Nephron progenitor cell (in vitro differentiated cells): Measurements from ENCODE around the gene TRABD.
"Not testable (repeated sequence)": the region's sequence is repeated elsewhere in the genome, so short reads cannot be mapped to it uniquely, and the experiment has no call there.

Experiments
- DNase-seq: peaks from one replicate; pipeline ENCODE4 v3.0.0; 2021
- H3K27ac Mint-ChIP-seq: 2 replicates; pipeline ENCODE4 v1.8.0; 2021; ENCODE audit warnings: mild to moderate bottlenecking, moderate library complexity, mixed read lengths
- H3K27me3 Mint-ChIP-seq: 2 replicates; pipeline ENCODE4 v1.8.0; 2021; ENCODE audit warnings: mild to moderate bottlenecking, low read depth, mixed read lengths; ENCODE audit not compliant: poor library complexity
- H3K36me3 Mint-ChIP-seq: 2 replicates; pipeline ENCODE4 v1.8.0; 2021; ENCODE audit warnings: low read depth, mixed read lengths
- H3K4me1 Mint-ChIP-seq: 2 replicates; pipeline ENCODE4 v1.8.0; 2021; ENCODE audit warnings: mixed read lengths
- H3K4me3 Mint-ChIP-seq: 2 replicates; pipeline ENCODE4 v1.8.0; 2021; ENCODE audit warnings: mild to moderate bottlenecking, moderate library complexity, mixed read lengths
- H3K9me3 Mint-ChIP-seq: 2 replicates; pipeline ENCODE4 v1.8.0; 2021; ENCODE audit warnings: mild to moderate bottlenecking, moderate library complexity, mixed read lengths
- TF ChIP-seq, protein P1 (sequence below): fragments of 200-600 bp; sonication (generic); IDR thresholded peaks from 2 replicates; pipeline ENCODE4 v1.5.0; 2021; ENCODE audit warnings: antibody characterized with exemption

Gene TRABD

GRCh38 chr22:50145721-50146438, 39.8 kb upstream of the TRABD start:
- H3K27me3 Mint-ChIP-seq = peaks cover 30% of the 10 kb centered on the region
- peak; percentile 27 for DNase-seq
- peak overlapping the region; percentile 64 for H3K4me3 Mint-ChIP-seq
- H3K9me3 Mint-ChIP-seq = no peaks in the 10 kb centered on the region
- H3K27ac Mint-ChIP-seq = peak overlapping the region; percentile 66
- peaks cover 51% of the 10 kb centered on the region for H3K4me1 Mint-ChIP-seq
- TF ChIP-seq, protein P1, sequence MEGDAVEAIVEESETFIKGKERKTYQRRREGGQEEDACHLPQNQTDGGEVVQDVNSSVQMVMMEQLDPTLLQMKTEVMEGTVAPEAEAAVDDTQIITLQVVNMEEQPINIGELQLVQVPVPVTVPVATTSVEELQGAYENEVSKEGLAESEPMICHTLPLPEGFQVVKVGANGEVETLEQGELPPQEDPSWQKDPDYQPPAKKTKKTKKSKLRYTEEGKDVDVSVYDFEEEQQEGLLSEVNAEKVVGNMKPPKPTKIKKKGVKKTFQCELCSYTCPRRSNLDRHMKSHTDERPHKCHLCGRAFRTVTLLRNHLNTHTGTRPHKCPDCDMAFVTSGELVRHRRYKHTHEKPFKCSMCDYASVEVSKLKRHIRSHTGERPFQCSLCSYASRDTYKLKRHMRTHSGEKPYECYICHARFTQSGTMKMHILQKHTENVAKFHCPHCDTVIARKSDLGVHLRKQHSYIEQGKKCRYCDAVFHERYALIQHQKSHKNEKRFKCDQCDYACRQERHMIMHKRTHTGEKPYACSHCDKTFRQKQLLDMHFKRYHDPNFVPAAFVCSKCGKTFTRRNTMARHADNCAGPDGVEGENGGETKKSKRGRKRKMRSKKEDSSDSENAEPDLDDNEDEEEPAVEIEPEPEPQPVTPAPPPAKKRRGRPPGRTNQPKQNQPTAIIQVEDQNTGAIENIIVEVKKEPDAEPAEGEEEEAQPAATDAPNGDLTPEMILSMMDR = no peak
- no peaks in the 10 kb centered on the region for H3K36me3 Mint-ChIP-seq

- Mint-ChIP-seq H3K36me3 (no peaks in the 10 kb centered on the region), H3K4me1 (peaks cover 53% of the 10 kb centered on the region), H3K4me3 (peak overlapping the region; percentile 74), H3K27ac (peak overlapping the region; percentile 4), H3K9me3 (no peaks in the 10 kb centered on the region), H3K27me3 (peaks cover 27% of the 10 kb centered on the region)
- DNase-seq = peak; percentile 59
- TF ChIP-seq, protein P1 = peak; percentile 56
Observed at GRCh38 chr22:50146439-50147238, 39.1 kb upstream of the TRABD start.

GRCh38 chr22:50147258-50148165, 38.2 kb upstream of the TRABD start:
- not testable (repeated sequence) for H3K36me3 Mint-ChIP-seq, H3K9me3 Mint-ChIP-seq, DNase-seq, H3K4me3 Mint-ChIP-seq, H3K27ac Mint-ChIP-seq
- Mint-ChIP-seq H3K4me1 (peaks cover 44% of the 10 kb centered on the region), H3K27me3 (peaks cover 27% of the 10 kb centered on the region)

DNA sequence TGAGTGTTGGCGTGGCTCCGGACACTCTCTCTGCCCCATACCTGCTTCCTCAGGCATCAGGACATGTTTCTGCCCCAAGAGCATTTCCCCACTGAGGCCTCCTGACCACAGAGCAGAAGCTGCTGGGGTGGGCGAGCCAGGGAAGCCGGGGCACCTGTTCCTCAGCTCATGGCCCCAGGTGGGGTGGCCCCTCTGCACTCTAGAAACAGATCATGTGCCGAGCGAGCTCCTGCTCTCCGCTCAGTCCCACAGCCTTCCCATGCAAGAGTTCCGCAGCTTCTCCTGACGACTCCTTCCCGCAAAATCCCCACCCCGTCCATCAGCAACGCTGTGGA, 37.6 kb upstream of the TRABD start:
- TF ChIP-seq, protein P1 = no peak
- Mint-ChIP-seq H3K4me3 (no peak overlapping the region), H3K4me1 (peaks cover 38% of the 10 kb centered on the region), H3K9me3 (no peaks in the 10 kb centered on the region), H3K36me3 (no peaks in the 10 kb centered on the region), H3K27me3 (peaks cover 26% of the 10 kb centered on the region), H3K27ac (no peak overlapping the region)
- no peak for DNase-seq

GRCh38 chr22:50148991-50149721, 36.6 kb upstream of the TRABD start:
- TF ChIP-seq, protein P1 = peak; percentile 86
- Mint-ChIP-seq H3K27ac (no peak overlapping the region), H3K27me3 (peaks cover 20% of the 10 kb centered on the region), H3K4me1 (peaks cover 36% of the 10 kb centered on the region), H3K36me3 (no peaks in the 10 kb centered on the region), H3K9me3 (no peaks in the 10 kb centered on the region), H3K4me3 (no peak overlapping the region)
- peak; percentile 65 for DNase-seq
